Astrocyte (in vitro differentiated cells and primary cell): ENCODE results near the gene FAAH. TPM values are rescaled to one million over a fixed set of nuclear protein-coding genes. Genes with fewer than 3 reads are reported as not detected.
A peak's percentile ranks its signal among the peaks of the same experiment; 100 is the strongest.

Experiments
- DNase-seq: peaks from one replicate; pipeline ENCODE4 v3.0.0-alpha.2; 2010; ENCODE audit warnings: low read depth
- FAIRE-seq: peaks from 2 replicates; lab custom pipeline; 2011; peaks lifted over from hg19 to GRCh38; lab: Jason Lieb, UNC
- H2AFZ ChIP-seq: 2 replicates; pipeline ENCODE4 v1.6.0; 2012; ENCODE audit warnings: low read depth, low read length, inconsistent platforms
- H3K27ac ChIP-seq: 2 replicates; pipeline ENCODE4 v1.5.1; 2011; ENCODE audit warnings: low read depth, low read length, inconsistent platforms
- H3K27me3 ChIP-seq: 2 replicates; pipeline ENCODE4 v1.6.0; 2011; ENCODE audit warnings: low read length, inconsistent platforms; ENCODE audit not compliant: insufficient read depth
- H3K36me3 ChIP-seq: 2 replicates; pipeline ENCODE4 v1.5.1; 2011; ENCODE audit warnings: low read length, inconsistent platforms; ENCODE audit not compliant: insufficient read depth
- H3K4me1 ChIP-seq: 2 replicates; pipeline ENCODE4 v1.5.1; 2011; ENCODE audit warnings: low read length, inconsistent platforms; ENCODE audit not compliant: insufficient read depth
- H3K4me2 ChIP-seq: 2 replicates; pipeline ENCODE4 v1.6.0; 2012; ENCODE audit warnings: low read length, inconsistent platforms
- H3K4me3 ChIP-seq: 2 replicates; pipeline ENCODE4 v1.5.1; 2011; ENCODE audit warnings: low read depth, mild to moderate bottlenecking, low read length, inconsistent platforms; ENCODE audit not compliant: insufficient read depth
- H3K79me2 ChIP-seq: 2 replicates; pipeline ENCODE4 v1.6.0; 2012; ENCODE audit warnings: mild to moderate bottlenecking, low read length, inconsistent platforms; ENCODE audit not compliant: insufficient read depth
- H3K9ac ChIP-seq: 2 replicates; pipeline ENCODE4 v1.6.0; 2012; ENCODE audit warnings: mild to moderate bottlenecking, low read length, inconsistent platforms
- H3K9me3 ChIP-seq: 2 replicates; pipeline ENCODE4 v1.5.1; 2012; ENCODE audit warnings: low read depth, mild to moderate bottlenecking, low read length, inconsistent platforms; ENCODE audit not compliant: insufficient read depth
- H4K20me1 ChIP-seq: 2 replicates; pipeline ENCODE4 v1.6.0; 2012; ENCODE audit warnings: low read length, inconsistent platforms; ENCODE audit not compliant: insufficient read depth
- H3K27ac Mint-ChIP-seq: one replicate; pipeline ENCODE4 v1.8.0; 2021; ENCODE audit warnings: mild to moderate bottlenecking, mixed read lengths; ENCODE audit not compliant: unreplicated experiment
- H3K27me3 Mint-ChIP-seq: one replicate; pipeline ENCODE4 v1.8.0; 2021; ENCODE audit warnings: low read depth, mixed read lengths; ENCODE audit not compliant: unreplicated experiment
- H3K36me3 Mint-ChIP-seq: one replicate; pipeline ENCODE4 v1.8.0; 2021; ENCODE audit warnings: low read depth, mixed read lengths; ENCODE audit not compliant: unreplicated experiment
- H3K4me1 Mint-ChIP-seq: one replicate; pipeline ENCODE4 v1.8.0; 2021; ENCODE audit warnings: low read depth, mixed read lengths; ENCODE audit not compliant: unreplicated experiment
- H3K4me3 Mint-ChIP-seq: one replicate; pipeline ENCODE4 v1.8.0; 2021; ENCODE audit warnings: mild to moderate bottlenecking, moderate library complexity, mixed read lengths; ENCODE audit not compliant: unreplicated experiment
- H3K9me3 Mint-ChIP-seq: one replicate; pipeline ENCODE4 v1.8.0; 2021; ENCODE audit warnings: mild to moderate bottlenecking, mixed read lengths; ENCODE audit not compliant: unreplicated experiment
- CTCF ChIP-seq: IDR thresholded peaks from 2 replicates; pipeline ENCODE4 v1.5.1; 2011; ENCODE audit warnings: low read depth, mild to moderate bottlenecking, inconsistent platforms, low read length, moderate library complexity; ENCODE audit not compliant: insufficient read depth
- EZH2 ChIP-seq: IDR thresholded peaks from 2 replicates; pipeline ENCODE4 v1.6.1; 2012; ENCODE audit warnings: mild to moderate bottlenecking, low read length, inconsistent platforms; ENCODE audit not compliant: insufficient read depth
- total RNA-seq: library from RNA; stranded (reverse); gene quantifications from 2 replicates; pipeline ENCODE4 v1.2.1, GENCODE V29; 2021

The FAAH gene
- total RNA-seq, 1 donor from 2014 or later = 1.9 TPM

- no peaks in the 10 kb centered on the region for H3K27me3 ChIP-seq
- FAIRE-seq = no peak
- H3K9me3 ChIP-seq = no peaks in the 10 kb centered on the region
- Mint-ChIP-seq H3K4me3 (no peak overlapping the region), H3K27ac (no peak overlapping the region), H3K9me3 (no peaks in the 10 kb centered on the region), H3K4me1 (peaks cover 5% of the 10 kb centered on the region), H3K36me3 (peaks cover 9% of the 10 kb centered on the region), H3K27me3 (no peaks in the 10 kb centered on the region)
- peaks cover 4% of the 10 kb centered on the region for H3K4me1 ChIP-seq
- DNase-seq = no peak
- no peak overlapping the region for H3K4me3 ChIP-seq
- H3K9ac ChIP-seq = no peak overlapping the region
- peaks cover 6% of the 10 kb centered on the region for H3K36me3 ChIP-seq
- no peak overlapping the region for H2AFZ ChIP-seq
- no peak overlapping the region for H3K4me2 ChIP-seq
- no peak overlapping the region for H3K27ac ChIP-seq
- H3K79me2 ChIP-seq = no peaks in the 10 kb centered on the region
- TF ChIP-seq CTCF (no peak), EZH2 (no peak)
- no peaks in the 10 kb centered on the region for H4K20me1 ChIP-seq
Observed at GRCh38 chr1:46369542-46370213, 24.4 kb upstream of the FAAH start.

GRCh38 chr1:46370214-46370633 lies 23.9 kb upstream of the FAAH start:
- no peak overlapping the region for H2AFZ ChIP-seq
- DNase-seq (peak; percentile 60), FAIRE-seq (no peak)
- no peaks in the 10 kb centered on the region for H3K27me3 ChIP-seq
- no peak overlapping the region for H3K4me3 ChIP-seq
- H3K79me2 ChIP-seq = no peaks in the 10 kb centered on the region
- H3K4me3 Mint-ChIP-seq = no peak overlapping the region
- H3K9me3 Mint-ChIP-seq = no peaks in the 10 kb centered on the region
- peaks cover 5% of the 10 kb centered on the region for H3K36me3 Mint-ChIP-seq
- H3K4me1 ChIP-seq = peaks cover 4% of the 10 kb centered on the region
- peaks cover 5% of the 10 kb centered on the region for H3K4me1 Mint-ChIP-seq
- H3K9ac ChIP-seq = no peak overlapping the region
- TF ChIP-seq CTCF = no peak
- TF ChIP-seq EZH2 = no peak
- no peaks in the 10 kb centered on the region for H3K27me3 Mint-ChIP-seq
- no peaks in the 10 kb centered on the region for H3K9me3 ChIP-seq
- no peak overlapping the region for H3K27ac Mint-ChIP-seq
- no peak overlapping the region for H3K27ac ChIP-seq
- H4K20me1 ChIP-seq = no peaks in the 10 kb centered on the region
- H3K36me3 ChIP-seq = peaks cover 6% of the 10 kb centered on the region
- H3K4me2 ChIP-seq = no peak overlapping the region

- peaks cover 4% of the 10 kb centered on the region for H3K36me3 ChIP-seq
- Mint-ChIP-seq H3K27me3 (no peaks in the 10 kb centered on the region), H3K36me3 (peaks cover 7% of the 10 kb centered on the region), H3K4me1 (peaks cover 5% of the 10 kb centered on the region), H3K9me3 (no peaks in the 10 kb centered on the region), H3K27ac (no peak overlapping the region), H3K4me3 (no peak overlapping the region)
- H4K20me1 ChIP-seq = no peaks in the 10 kb centered on the region
- H2AFZ ChIP-seq = no peak overlapping the region
- H3K9ac ChIP-seq = no peak overlapping the region
- TF ChIP-seq CTCF = no peak
- no peak for TF ChIP-seq EZH2
- no peak overlapping the region for H3K4me2 ChIP-seq
- FAIRE-seq (no peak), DNase-seq (no peak)
- no peaks in the 10 kb centered on the region for H3K27me3 ChIP-seq
- H3K4me3 ChIP-seq = no peak overlapping the region
- H3K79me2 ChIP-seq = no peaks in the 10 kb centered on the region
- H3K9me3 ChIP-seq = no peaks in the 10 kb centered on the region
- H3K4me1 ChIP-seq = peaks cover 4% of the 10 kb centered on the region
- H3K27ac ChIP-seq = no peak overlapping the region
Observed at GRCh38 chr1:46372431-46372830, 21.7 kb upstream of the FAAH start.
